ENCODE results near the gene SEZ6L.

SEZ6L gene

DNA sequence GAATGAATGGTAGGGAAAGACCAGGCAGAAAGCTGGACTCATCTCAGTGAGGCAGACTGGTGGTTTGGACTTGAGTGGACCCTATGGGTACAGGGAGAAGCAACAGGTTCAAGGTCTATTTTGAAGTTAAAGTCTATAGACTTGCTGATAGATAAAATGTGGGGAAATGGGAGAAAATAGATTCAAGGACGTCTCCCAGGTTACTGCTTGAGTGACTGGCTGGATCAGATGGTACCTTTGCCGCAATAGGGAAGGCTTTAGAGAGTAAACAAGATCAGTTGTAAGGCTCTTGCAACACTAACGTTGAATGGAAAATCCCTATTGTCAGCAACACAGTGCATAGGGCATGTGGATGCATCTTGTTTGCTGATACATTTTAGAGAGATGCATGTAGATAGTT, 27.4 kb downstream of the SEZ6L start:
- TF ChIP-seq TAF1 (IDR thresholded peaks at IDR 0.05; ENCODE audit: low read depth) (no peak), USF1 (IDR thresholded peaks at IDR 0.05) (no peak), EGR1 (IDR thresholded peaks at IDR 0.05) (no peak), EP300 (IDR thresholded peaks at IDR 0.05; ENCODE audit: borderline replicate concordance) (no peak), FOXM1 (IDR thresholded peaks at IDR 0.05; ENCODE audit: borderline replicate concordance, low read depth) (no peak), YY1 (IDR thresholded peaks at IDR 0.05; ENCODE audit: low read depth) (no peak), NFIC (IDR thresholded peaks at IDR 0.05) (no peak)

- TF ChIP-seq CREB1 (IDR thresholded peaks at IDR 0.05; ENCODE audit: low read depth) (no peak), NFIC (IDR thresholded peaks at IDR 0.05) (no peak), MAX (IDR thresholded peaks at IDR 0.05) (no peak), CEBPB (IDR thresholded peaks at IDR 0.05) (no peak), YY1 (IDR thresholded peaks at IDR 0.05; ENCODE audit: low read depth) (no peak), USF1 (IDR thresholded peaks at IDR 0.05) (no peak), TEAD4 (IDR thresholded peaks at IDR 0.05) (no peak), TAF1 (IDR thresholded peaks at IDR 0.05; ENCODE audit: low read depth) (no peak), EP300 (IDR thresholded peaks at IDR 0.05; ENCODE audit: borderline replicate concordance) (no peak), FOXM1 (IDR thresholded peaks at IDR 0.05; ENCODE audit: borderline replicate concordance, low read depth) (no peak), EGR1 (IDR thresholded peaks at IDR 0.05) (no peak), RAD21 (IDR thresholded peaks at IDR 0.05; ENCODE audit: low read depth) (no peak), ZBTB7A (IDR thresholded peaks at IDR 0.05; ENCODE audit: low read depth) (no peak), TCF12 (IDR thresholded peaks at IDR 0.05; ENCODE audit: low read depth) (no peak)
- TF ChIP-seq, protein P1, sequence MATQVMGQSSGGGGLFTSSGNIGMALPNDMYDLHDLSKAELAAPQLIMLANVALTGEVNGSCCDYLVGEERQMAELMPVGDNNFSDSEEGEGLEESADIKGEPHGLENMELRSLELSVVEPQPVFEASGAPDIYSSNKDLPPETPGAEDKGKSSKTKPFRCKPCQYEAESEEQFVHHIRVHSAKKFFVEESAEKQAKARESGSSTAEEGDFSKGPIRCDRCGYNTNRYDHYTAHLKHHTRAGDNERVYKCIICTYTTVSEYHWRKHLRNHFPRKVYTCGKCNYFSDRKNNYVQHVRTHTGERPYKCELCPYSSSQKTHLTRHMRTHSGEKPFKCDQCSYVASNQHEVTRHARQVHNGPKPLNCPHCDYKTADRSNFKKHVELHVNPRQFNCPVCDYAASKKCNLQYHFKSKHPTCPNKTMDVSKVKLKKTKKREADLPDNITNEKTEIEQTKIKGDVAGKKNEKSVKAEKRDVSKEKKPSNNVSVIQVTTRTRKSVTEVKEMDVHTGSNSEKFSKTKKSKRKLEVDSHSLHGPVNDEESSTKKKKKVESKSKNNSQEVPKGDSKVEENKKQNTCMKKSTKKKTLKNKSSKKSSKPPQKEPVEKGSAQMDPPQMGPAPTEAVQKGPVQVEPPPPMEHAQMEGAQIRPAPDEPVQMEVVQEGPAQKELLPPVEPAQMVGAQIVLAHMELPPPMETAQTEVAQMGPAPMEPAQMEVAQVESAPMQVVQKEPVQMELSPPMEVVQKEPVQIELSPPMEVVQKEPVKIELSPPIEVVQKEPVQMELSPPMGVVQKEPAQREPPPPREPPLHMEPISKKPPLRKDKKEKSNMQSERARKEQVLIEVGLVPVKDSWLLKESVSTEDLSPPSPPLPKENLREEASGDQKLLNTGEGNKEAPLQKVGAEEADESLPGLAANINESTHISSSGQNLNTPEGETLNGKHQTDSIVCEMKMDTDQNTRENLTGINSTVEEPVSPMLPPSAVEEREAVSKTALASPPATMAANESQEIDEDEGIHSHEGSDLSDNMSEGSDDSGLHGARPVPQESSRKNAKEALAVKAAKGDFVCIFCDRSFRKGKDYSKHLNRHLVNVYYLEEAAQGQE (IDR thresholded peaks at IDR 0.05; ENCODE audit: low read depth), result no peak
Measured at GRCh38 chr22:26197425-26197824, 28.2 kb downstream of the SEZ6L start.

DNA sequence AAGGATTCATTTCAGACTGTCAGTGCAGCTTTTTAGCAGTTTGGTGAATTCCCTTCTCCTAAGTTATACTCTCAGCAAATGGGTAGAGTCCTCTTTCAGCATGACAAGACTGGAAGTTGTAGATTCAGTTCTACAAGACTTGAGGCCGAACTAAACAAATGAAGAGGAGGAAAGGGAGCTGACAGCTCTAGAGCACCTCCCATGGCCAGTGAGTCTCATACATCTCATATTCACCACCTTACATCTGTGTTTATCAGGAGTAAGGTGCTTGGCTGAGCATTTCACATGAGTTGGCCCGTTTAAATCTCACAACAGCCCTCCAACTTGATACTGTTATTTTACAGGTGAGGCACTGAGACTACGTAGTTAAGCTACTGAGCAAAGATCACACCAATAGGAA, 30.4 kb downstream of the SEZ6L start:
- no peak for TF ChIP-seq USF1 (IDR thresholded peaks at IDR 0.05)
- TF ChIP-seq EP300 (IDR thresholded peaks at IDR 0.05; ENCODE audit: borderline replicate concordance), result no peak
- no peak for TF ChIP-seq CREB1 (IDR thresholded peaks at IDR 0.05; ENCODE audit: low read depth)

DNA sequence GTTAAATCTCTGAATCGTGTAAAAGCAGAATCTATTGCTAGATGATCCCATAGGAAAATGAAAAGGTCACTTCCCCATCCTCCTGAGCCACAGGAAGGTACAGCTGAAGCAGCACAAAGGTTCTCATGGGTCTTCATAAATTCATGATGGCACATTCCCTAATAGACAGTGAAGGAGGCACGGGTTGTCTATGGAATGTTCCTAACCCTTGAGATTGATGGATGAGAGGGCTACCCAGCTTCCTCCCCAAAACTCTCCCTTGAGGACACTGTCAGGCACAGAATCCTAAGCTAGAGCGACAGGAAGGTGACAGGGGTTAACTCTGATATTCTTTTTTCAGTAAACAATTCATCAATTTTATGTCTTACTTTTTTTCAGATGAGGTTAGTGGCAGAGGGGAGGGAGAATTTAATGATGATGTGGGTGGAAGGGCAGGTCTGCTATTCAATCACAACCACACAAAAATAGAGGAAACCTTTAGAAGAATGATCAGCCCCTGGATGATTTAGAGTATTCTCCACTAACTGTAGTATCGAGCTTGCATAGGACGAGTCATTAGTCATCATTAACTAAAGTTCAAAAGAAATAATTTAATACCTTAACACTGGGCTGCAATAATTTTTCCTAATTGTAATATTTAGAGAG, 33.1 kb downstream of the SEZ6L start:
- no peak for TF ChIP-seq CEBPB (IDR thresholded peaks at IDR 0.05)

DNA sequence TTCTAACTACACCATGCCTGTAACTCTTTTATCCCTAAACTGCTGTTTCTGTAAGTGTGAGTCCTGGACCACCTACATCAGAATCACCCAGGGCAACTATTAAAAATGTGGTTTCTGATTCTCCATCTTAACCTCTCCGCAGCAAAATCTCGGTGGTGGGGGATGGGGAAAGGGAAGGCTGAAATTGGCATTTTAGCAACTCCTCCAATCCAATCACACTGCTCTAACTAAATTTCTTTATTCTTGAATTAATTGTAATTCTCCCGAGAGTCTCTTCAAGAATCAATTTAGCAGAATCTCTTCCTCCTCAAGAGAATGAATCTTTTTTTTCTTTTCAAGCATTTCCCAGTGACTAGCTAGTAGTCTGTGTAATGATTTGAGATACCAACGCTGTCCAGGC, 36.2 kb downstream of the SEZ6L start:
- TF ChIP-seq MAX (IDR thresholded peaks at IDR 0.05) (no peak), USF1 (IDR thresholded peaks at IDR 0.05) (no peak), FOXM1 (IDR thresholded peaks at IDR 0.05; ENCODE audit: borderline replicate concordance, low read depth) (no peak), EP300 (IDR thresholded peaks at IDR 0.05; ENCODE audit: borderline replicate concordance) (no peak), EGR1 (IDR thresholded peaks at IDR 0.05) (no peak), TEAD4 (IDR thresholded peaks at IDR 0.05) (no peak), CEBPB (IDR thresholded peaks at IDR 0.05) (no peak), NFIC (IDR thresholded peaks at IDR 0.05) (no peak), CREB1 (IDR thresholded peaks at IDR 0.05; ENCODE audit: low read depth) (no peak), YY1 (IDR thresholded peaks at IDR 0.05; ENCODE audit: low read depth) (no peak), TAF1 (IDR thresholded peaks at IDR 0.05; ENCODE audit: low read depth) (no peak), ZBTB7A (IDR thresholded peaks at IDR 0.05; ENCODE audit: low read depth) (no peak), RAD21 (IDR thresholded peaks at IDR 0.05; ENCODE audit: low read depth) (no peak), TCF12 (IDR thresholded peaks at IDR 0.05; ENCODE audit: low read depth) (no peak)
- TF ChIP-seq, protein P1 (IDR thresholded peaks at IDR 0.05; ENCODE audit: low read depth), result no peak
